ENCODE data around the gene HNRNPAB. TPM values are rescaled to one million over a fixed set of nuclear protein-coding genes. Genes with fewer than 3 reads are reported as not detected.

The HNRNPAB gene
- total and polyA plus RNA-seq, 2 experiments from 2014 or later: 154 to 224 TPM

- Histone ChIP-seq H3K4me3 (no peak overlapping the region), H3K27me3 (no peaks in the 10 kb centered on the region), H3K36me3 (no peaks in the 10 kb centered on the region), H3K9me3 (ENCODE audit: low read depth) (no peaks in the 10 kb centered on the region), H3K27ac (no peak overlapping the region), H3K4me1 (ENCODE audit: low read depth) (no peaks in the 10 kb centered on the region)
- no peak for TF ChIP-seq CTCF (IDR thresholded peaks at IDR 0.05; ENCODE audit: low read depth, low read length)
- DNase-seq (ENCODE audit: low read depth in 1 of 2, low spot score in 1 of 2): no peak
Observed at GRCh38 chr5:178191661-178192060, 12.7 kb upstream of the HNRNPAB start.

DNA sequence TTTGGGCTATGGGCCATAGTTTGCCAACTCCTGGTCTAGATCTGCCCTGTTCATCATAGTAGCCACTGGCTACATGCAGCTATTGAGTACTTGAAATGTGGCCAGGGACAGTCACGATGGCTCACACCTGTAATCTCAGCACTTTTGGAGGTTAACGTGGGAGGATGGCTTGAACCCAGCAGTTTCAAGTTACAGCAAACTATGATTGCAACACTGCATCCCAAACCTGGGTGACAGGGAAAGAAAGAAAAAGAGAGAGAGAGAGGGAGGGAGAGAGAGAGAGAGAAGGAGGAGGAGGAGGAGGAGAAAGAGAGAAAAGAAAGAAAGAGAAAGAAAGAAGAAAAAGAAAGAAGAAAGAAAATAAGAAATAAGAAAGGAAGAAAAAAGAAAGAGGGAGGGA, 12.1 kb upstream of the HNRNPAB start:
- no peak overlapping the region for H3K4me3 ChIP-seq
- H3K27ac ChIP-seq: no peak overlapping the region
- H3K9me3 ChIP-seq (ENCODE audit: low read depth): no peaks in the 10 kb centered on the region
- H3K27me3 ChIP-seq: no peaks in the 10 kb centered on the region
- no peaks in the 10 kb centered on the region for H3K36me3 ChIP-seq
- no peak for TF ChIP-seq CTCF (IDR thresholded peaks at IDR 0.05; ENCODE audit: low read depth, low read length)
- DNase-seq (ENCODE audit: low read depth in 1 of 2, low spot score in 1 of 2): no peak
- H3K4me1 ChIP-seq (ENCODE audit: low read depth): no peaks in the 10 kb centered on the region

- no peak for DNase-seq (ENCODE audit: low read depth in 1 of 2, low spot score in 1 of 2)
- Histone ChIP-seq H3K36me3 (no peaks in the 10 kb centered on the region), H3K27me3 (no peaks in the 10 kb centered on the region), H3K4me1 (ENCODE audit: low read depth) (no peaks in the 10 kb centered on the region), H3K4me3 (no peak overlapping the region), H3K9me3 (ENCODE audit: low read depth) (no peaks in the 10 kb centered on the region), H3K27ac (no peak overlapping the region)
- TF ChIP-seq CTCF (IDR thresholded peaks at IDR 0.05; ENCODE audit: low read depth, low read length): no peak
Observed at GRCh38 chr5:178192787-178193186, 11.5 kb upstream of the HNRNPAB start.

DNA sequence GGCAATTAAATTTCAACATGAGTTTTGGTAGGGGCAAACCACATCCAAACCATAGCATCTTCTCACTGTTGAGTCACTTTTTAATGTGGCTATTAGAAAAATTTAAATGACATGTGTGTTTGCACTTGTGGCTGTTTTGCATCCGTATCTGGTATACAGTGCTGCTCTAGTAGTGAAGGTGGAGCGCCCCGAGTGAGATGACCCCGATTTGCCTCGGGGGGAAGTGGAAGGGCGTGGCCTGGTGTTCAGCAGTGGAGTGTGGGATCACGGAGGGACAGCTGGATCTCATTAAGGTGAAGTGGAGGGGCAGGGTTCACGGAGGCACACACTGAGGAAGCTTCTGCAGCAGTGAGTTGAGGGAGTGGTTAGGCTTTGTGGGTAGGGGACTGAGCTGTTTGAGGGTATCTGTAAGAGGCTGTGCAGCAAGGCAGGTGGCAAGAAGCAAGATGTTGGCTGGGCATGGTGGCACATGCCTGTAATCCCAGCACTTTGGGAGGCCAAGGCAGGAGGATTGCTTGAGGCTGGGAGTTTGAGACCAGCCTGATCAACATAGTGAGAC, 11.0 kb upstream of the HNRNPAB start:
- Histone ChIP-seq H3K4me3 (no peak overlapping the region), H3K27ac (no peak overlapping the region), H3K36me3 (no peaks in the 10 kb centered on the region), H3K4me1 (ENCODE audit: low read depth) (no peaks in the 10 kb centered on the region), H3K9me3 (ENCODE audit: low read depth) (no peaks in the 10 kb centered on the region), H3K27me3 (no peaks in the 10 kb centered on the region)
- no peak for DNase-seq (ENCODE audit: low read depth in 1 of 2, low spot score in 1 of 2)
- no peak for TF ChIP-seq CTCF (IDR thresholded peaks at IDR 0.05; ENCODE audit: low read depth, low read length)

- Histone ChIP-seq H3K27me3 (no peaks in the 10 kb centered on the region), H3K4me1 (ENCODE audit: low read depth) (no peaks in the 10 kb centered on the region), H3K4me3 (no peak overlapping the region), H3K36me3 (no peaks in the 10 kb centered on the region), H3K27ac (no peak overlapping the region), H3K9me3 (ENCODE audit: low read depth) (no peaks in the 10 kb centered on the region)
- no peak for DNase-seq (ENCODE audit: low read depth in 1 of 2, low spot score in 1 of 2)
- TF ChIP-seq CTCF (IDR thresholded peaks at IDR 0.05; ENCODE audit: low read depth, low read length): no peak
Observed at GRCh38 chr5:178194026-178194425, 10.3 kb upstream of the HNRNPAB start.

All from cardiac muscle cell (in vitro differentiated cells and primary cell).